CD14-positive monocyte (primary cell): Measurements from ENCODE around the gene CHRM5. TPM values are rescaled to one million over a fixed set of nuclear protein-coding genes. Genes with fewer than 3 reads are reported as not detected.

Experiments
- DNase-seq, 3 donors: peaks; one replicate each; pipeline ENCODE4 v3.0.0-alpha.2; 2011 to 2022
- H2AFZ ChIP-seq: 2 replicates; pipeline ENCODE4 v1.6.0; 2012; ENCODE audit warnings: mild to moderate bottlenecking, low read depth, low read length, inconsistent platforms; ENCODE audit not compliant: insufficient read depth, poor library complexity, severe bottlenecking
- H3K27ac ChIP-seq, 2 donors: 1 replicate in 1 of 2; 2 replicates in 1 of 2; pipeline ENCODE4 v1.5.1; 2012 to 2013; ENCODE audit warnings: low read length in 2 of 2, control low read depth in 1 of 2, inconsistent platforms in 1 of 2, low read depth in 1 of 2, mild to moderate bottlenecking in 1 of 2
- H3K27me3 ChIP-seq, 2 donors: one replicate each; pipeline versions ENCODE4 v1.6.0 to v1.6.1; 2011 to 2013; ENCODE audit warnings: low read length in 2 of 2; ENCODE audit not compliant: control insufficient read depth in 2 of 2, insufficient read depth in 2 of 2
- H3K36me3 ChIP-seq, 2 donors: replicated peaks in 1 of 2; 1 replicate in 1 of 2; 2 replicates in 1 of 2; pipeline versions ENCODE4 v1.5.1 to v1.6.1; 2012 to 2013; ENCODE audit warnings: low read length in 2 of 2, control low read depth in 1 of 2, inconsistent platforms in 1 of 2, mild to moderate bottlenecking in 1 of 2; ENCODE audit not compliant: insufficient read depth in 2 of 2, control insufficient read depth in 1 of 2
- H3K4me1 ChIP-seq, 2 donors: 1 replicate in 1 of 2; 2 replicates in 1 of 2; pipeline versions ENCODE4 v1.5.1 to v1.6.1; 2012 to 2013; ENCODE audit warnings: low read length in 2 of 2, control low read depth in 1 of 2, inconsistent platforms in 1 of 2, mild to moderate bottlenecking in 1 of 2, moderate library complexity in 1 of 2; ENCODE audit not compliant: insufficient read depth in 2 of 2, control insufficient read depth in 1 of 2
- H3K4me2 ChIP-seq: replicated peaks from 2 replicates; pipeline ENCODE3; 2012; ENCODE audit warnings: low read length, moderate library complexity, mild to moderate bottlenecking; ENCODE audit not compliant: poor library complexity, severe bottlenecking; ENCODE audit errors: extremely low read depth
- H3K4me3 ChIP-seq, 3 experiments: fragments of 200-600 bp in 1 of 3; sonication (generic) in 1 of 3; replicated peaks in 1 of 3; 1 replicate in 2 of 3; 2 replicates in 1 of 3; pipeline ENCODE4 v1.5.1; 2011 to 2013; ENCODE audit warnings: low read length in 3 of 3, mild to moderate bottlenecking in 3 of 3, control low read depth in 2 of 3, low read depth in 2 of 3, inconsistent platforms in 1 of 3, moderate library complexity in 1 of 3
- H3K79me2 ChIP-seq: 2 replicates; pipeline ENCODE4 v1.6.0; 2012; ENCODE audit warnings: mild to moderate bottlenecking, control low read depth, inconsistent platforms, low read length, moderate library complexity; ENCODE audit not compliant: insufficient read depth
- H3K9ac ChIP-seq: 2 replicates; pipeline ENCODE4 v1.6.0; 2017; ENCODE audit warnings: low read length, mild to moderate bottlenecking; ENCODE audit not compliant: insufficient read depth, poor library complexity, severe bottlenecking
- H3K9me3 ChIP-seq, 2 donors: replicated peaks in 1 of 2; 1 replicate in 1 of 2; 2 replicates in 1 of 2; pipeline versions ENCODE4 v1.5.1 to v1.6.1; 2012 to 2013; ENCODE audit warnings: low read length in 2 of 2, control low read depth in 1 of 2; ENCODE audit not compliant: control insufficient read depth in 1 of 2, insufficient read depth in 1 of 2
- H4K20me1 ChIP-seq: 2 replicates; pipeline ENCODE4 v1.6.0; 2012; ENCODE audit warnings: mild to moderate bottlenecking, low read length, control low read depth, moderate library complexity; ENCODE audit not compliant: insufficient read depth
- H3K27ac Mint-ChIP-seq, 7 donors: one replicate each; pipeline ENCODE4 v1.8.0; 2020; ENCODE audit warnings: mild to moderate bottlenecking in 7 of 7, mixed read lengths in 7 of 7, moderate library complexity in 6 of 7, inconsistent platforms in 2 of 7
- H3K27me3 Mint-ChIP-seq, 3 donors: one replicate each; pipeline ENCODE4 v1.8.0; 2021 to 2022; ENCODE audit warnings: low read depth in 3 of 3, mild to moderate bottlenecking in 3 of 3, mixed read lengths in 3 of 3, moderate library complexity in 3 of 3, inconsistent platforms in 1 of 3
- H3K36me3 Mint-ChIP-seq, 2 donors: one replicate each; pipeline ENCODE4 v1.8.0; 2020; ENCODE audit warnings: mixed read lengths in 2 of 2, inconsistent platforms in 1 of 2, mild to moderate bottlenecking in 1 of 2
- H3K4me1 Mint-ChIP-seq: one replicate; pipeline ENCODE4 v1.8.0; 2020; ENCODE audit warnings: mild to moderate bottlenecking, mixed read lengths
- H3K4me3 Mint-ChIP-seq, 2 donors: one replicate each; pipeline ENCODE4 v1.8.0; 2020; ENCODE audit warnings: mild to moderate bottlenecking in 2 of 2, mixed read lengths in 2 of 2, moderate library complexity in 1 of 2
- H3K9me3 Mint-ChIP-seq, 7 donors: one replicate each; pipeline ENCODE4 v1.8.0; 2020 to 2022; ENCODE audit warnings: mixed read lengths in 7 of 7, mild to moderate bottlenecking in 6 of 7, moderate library complexity in 6 of 7, inconsistent platforms in 2 of 7
- WGBS: methylation state at CpG from one replicate; pipeline ENCODE4 v1.1.5; 2013; ENCODE audit warnings: missing lambda C conversion rate; ENCODE audit not compliant: insufficient coverage; 5-methylcytosine and 5-hydroxymethylcytosine counted together
- intact Hi-C, 2 donors: fragments of 100-400 bp; cut with micrococcal nuclease; formaldehyde crosslinking; loops; one replicate each; pipeline versions ENCODE4 v1.15.0 to v1.15.1; 2023
- polyA plus RNA-seq, 3 donors: library from polyadenylated mRNA; depleted of rRNA in 1 of 3; unstranded in 2 of 3; stranded (reverse) in 1 of 3; fragments of 300-500 nt in 2 of 3; fragments of >200 nt in 1 of 3; fragmentation: Illumina TruSeq in 2 of 3; gene quantifications; 1 replicate in 2 of 3; 2 replicates in 1 of 3; pipeline ENCODE4 v1.2.3, GENCODE V29; 2012 to 2021
- TF ChIP-seq, protein P1 (sequence below): fragments of 200-600 bp; IDR thresholded peaks from one replicate; pipeline ENCODE4 v1.8.0; 2022; ENCODE audit warnings: antibody characterized with exemption, mild to moderate bottlenecking

CHRM5 gene
- polyA plus RNA-seq, 3 donors: not detected

DNA sequence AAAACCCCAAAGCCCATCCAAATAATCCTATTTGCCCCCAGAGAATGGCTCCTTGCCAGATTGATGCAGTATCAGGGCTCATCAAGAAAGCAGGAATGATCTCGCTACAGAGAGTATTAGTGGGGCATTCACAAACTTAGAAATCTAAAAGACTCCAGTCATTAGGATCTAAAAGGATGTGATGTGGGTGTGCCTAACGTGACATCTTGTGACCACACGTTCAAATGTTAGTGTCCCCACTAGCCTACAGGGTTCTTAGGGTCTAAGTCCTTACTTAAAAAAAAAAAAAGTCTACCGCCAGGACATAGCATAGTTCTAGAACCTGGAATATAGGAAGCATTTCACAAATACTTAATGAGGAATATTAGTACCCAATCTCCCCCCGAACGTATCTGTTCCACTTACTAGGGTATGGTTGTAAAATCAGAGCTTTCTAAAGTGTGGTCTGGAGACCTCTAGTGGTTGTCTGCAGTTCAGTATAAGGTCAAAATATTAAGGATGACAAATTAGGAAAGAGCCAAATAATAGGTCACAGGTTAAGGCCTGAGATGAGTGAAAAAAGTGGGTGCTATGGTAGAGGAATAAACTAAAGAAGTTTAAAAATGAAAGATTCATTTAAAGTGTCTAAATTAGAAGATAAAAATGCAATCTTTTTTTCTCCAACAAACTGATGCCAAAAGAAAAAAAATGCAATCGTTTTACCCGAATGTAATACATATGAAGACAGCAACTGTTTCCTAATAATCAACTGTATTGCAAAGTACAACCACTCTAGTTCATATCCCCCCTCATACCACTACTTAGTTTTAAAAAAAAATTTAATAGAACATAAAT, 4.2 kb upstream of the CHRM5 start:
- H3K27me3 Mint-ChIP-seq: no peaks in the 10 kb centered on the region

DNA sequence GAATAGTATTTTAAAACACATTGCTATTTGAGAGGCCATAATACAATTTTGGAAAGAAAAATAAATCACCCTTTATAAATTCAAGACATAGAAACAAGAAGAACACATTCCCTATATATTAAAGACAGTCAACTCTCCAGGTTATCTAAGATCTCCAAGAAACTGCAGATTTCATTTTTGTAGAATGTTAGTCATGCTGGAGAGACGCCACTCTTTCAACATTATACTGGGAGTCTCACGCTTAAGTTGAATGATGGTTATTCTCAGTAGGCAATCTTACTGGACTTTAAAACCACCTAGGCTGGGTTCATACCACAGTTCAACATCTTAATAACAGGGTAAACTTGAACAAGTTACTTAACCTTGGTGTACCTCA, 3.6 kb upstream of the CHRM5 start:
- TF ChIP-seq, protein P1, sequence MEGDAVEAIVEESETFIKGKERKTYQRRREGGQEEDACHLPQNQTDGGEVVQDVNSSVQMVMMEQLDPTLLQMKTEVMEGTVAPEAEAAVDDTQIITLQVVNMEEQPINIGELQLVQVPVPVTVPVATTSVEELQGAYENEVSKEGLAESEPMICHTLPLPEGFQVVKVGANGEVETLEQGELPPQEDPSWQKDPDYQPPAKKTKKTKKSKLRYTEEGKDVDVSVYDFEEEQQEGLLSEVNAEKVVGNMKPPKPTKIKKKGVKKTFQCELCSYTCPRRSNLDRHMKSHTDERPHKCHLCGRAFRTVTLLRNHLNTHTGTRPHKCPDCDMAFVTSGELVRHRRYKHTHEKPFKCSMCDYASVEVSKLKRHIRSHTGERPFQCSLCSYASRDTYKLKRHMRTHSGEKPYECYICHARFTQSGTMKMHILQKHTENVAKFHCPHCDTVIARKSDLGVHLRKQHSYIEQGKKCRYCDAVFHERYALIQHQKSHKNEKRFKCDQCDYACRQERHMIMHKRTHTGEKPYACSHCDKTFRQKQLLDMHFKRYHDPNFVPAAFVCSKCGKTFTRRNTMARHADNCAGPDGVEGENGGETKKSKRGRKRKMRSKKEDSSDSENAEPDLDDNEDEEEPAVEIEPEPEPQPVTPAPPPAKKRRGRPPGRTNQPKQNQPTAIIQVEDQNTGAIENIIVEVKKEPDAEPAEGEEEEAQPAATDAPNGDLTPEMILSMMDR: no peak
- Mint-ChIP-seq H3K9me3 (no peaks in the 10 kb centered on the region), H3K27ac (no peak overlapping the region), H3K27me3 (no peaks in the 10 kb centered on the region), H3K4me1 (peaks cover 4% of the 10 kb centered on the region), H3K36me3 (no peaks in the 10 kb centered on the region), H3K4me3 (no peak overlapping the region)
- intact Hi-C loops: no loop called here
- Histone ChIP-seq H3K36me3 (no peaks in the 10 kb centered on the region), H3K4me1 (no peaks in the 10 kb centered on the region), H3K9ac (no peak overlapping the region), H2AFZ (no peak overlapping the region), H3K4me3 (no peak overlapping the region), H3K27ac (no peak overlapping the region), H3K27me3 (no peaks in the 10 kb centered on the region), H3K9me3 (no peaks in the 10 kb centered on the region), H3K79me2 (no peaks in the 10 kb centered on the region), H4K20me1 (no peaks in the 10 kb centered on the region), H3K4me2 (no peak overlapping the region)
- no peak for DNase-seq
- no CpG with 5 or more reads among the region's 2 CpGs for WGBS

More for the DNA sequence above, 4.2 kb upstream of the CHRM5 start:
- Histone ChIP-seq H3K4me1 (no peaks in the 10 kb centered on the region), H3K4me2 (no peak overlapping the region), H2AFZ (no peak overlapping the region), H3K79me2 (no peaks in the 10 kb centered on the region), H3K27me3 (no peaks in the 10 kb centered on the region), H3K36me3 (no peaks in the 10 kb centered on the region), H3K27ac (no peak overlapping the region), H3K9me3 (no peaks in the 10 kb centered on the region), H4K20me1 (no peaks in the 10 kb centered on the region), H3K4me3 (no peak overlapping the region), H3K9ac (no peak overlapping the region)
- Mint-ChIP-seq H3K36me3 (no peaks in the 10 kb centered on the region), H3K27ac (no peak overlapping the region), H3K9me3 (no peaks in the 10 kb centered on the region), H3K4me1 (peaks cover 4% of the 10 kb centered on the region), H3K4me3 (no peak overlapping the region)
- TF ChIP-seq, protein P1: peak; percentile 10
- WGBS: 94% methylated on average over 2 of the region's 8 CpGs
- intact Hi-C loops: no loop called here
- DNase-seq: no peak
